GM12891 (cell line): Measurements from ENCODE around the gene NR2E3.

ENCODE experiments used
- DNase-seq: peaks from one replicate; pipeline ENCODE4 v3.0.0; 2011; ENCODE audit warnings: low spot score; ENCODE audit not compliant: insufficient read length
- FAIRE-seq: peaks from 2 replicates; lab custom pipeline; 2011; peaks lifted over from hg19 to GRCh38; lab: Jason Lieb, UNC
- PAX5 ChIP-seq: IDR thresholded peaks from 2 replicates; pipeline ENCODE4 v1.6.1; 2011; ENCODE audit warnings: low read length, moderate library complexity, mild to moderate bottlenecking; ENCODE audit not compliant: insufficient read depth, severe bottlenecking
- POLR2A ChIP-seq: IDR thresholded peaks from 2 replicates; pipeline ENCODE4 v1.6.1; 2011; ENCODE audit warnings: low read depth, low read length, control low read depth
- POLR2AphosphoS5 ChIP-seq: IDR thresholded peaks from 2 replicates; pipeline ENCODE4 v1.6.1; 2011; ENCODE audit warnings: low read depth, low read length, control low read depth
- POU2F2 ChIP-seq: IDR thresholded peaks from 2 replicates; pipeline ENCODE4 v1.6.1; 2011; ENCODE audit warnings: low read depth, mild to moderate bottlenecking, control low read depth, low read length, moderate library complexity
- SPI1 ChIP-seq: IDR thresholded peaks from 2 replicates; pipeline ENCODE4 v1.6.1; 2011; ENCODE audit warnings: low read depth, low read length, control low read depth
- TAF1 ChIP-seq: IDR thresholded peaks from 2 replicates; pipeline ENCODE4 v1.6.1; 2011; ENCODE audit warnings: low read depth, low read length, control low read depth

NR2E3 gene

GRCh38 chr15:71813723-71814470, 3.5 kb downstream of the NR2E3 start:
- DNase-seq (no peak), FAIRE-seq (no peak)
- no peak for TF ChIP-seq TAF1
- TF ChIP-seq SPI1: no peak
- no peak for TF ChIP-seq POLR2AphosphoS5
- no peak for TF ChIP-seq PAX5
- TF ChIP-seq POU2F2: no peak
- TF ChIP-seq POLR2A: no peak

GRCh38 chr15:71815301-71815700, 4.9 kb downstream of the NR2E3 start:
- DNase-seq (no peak), FAIRE-seq (no peak)

DNA sequence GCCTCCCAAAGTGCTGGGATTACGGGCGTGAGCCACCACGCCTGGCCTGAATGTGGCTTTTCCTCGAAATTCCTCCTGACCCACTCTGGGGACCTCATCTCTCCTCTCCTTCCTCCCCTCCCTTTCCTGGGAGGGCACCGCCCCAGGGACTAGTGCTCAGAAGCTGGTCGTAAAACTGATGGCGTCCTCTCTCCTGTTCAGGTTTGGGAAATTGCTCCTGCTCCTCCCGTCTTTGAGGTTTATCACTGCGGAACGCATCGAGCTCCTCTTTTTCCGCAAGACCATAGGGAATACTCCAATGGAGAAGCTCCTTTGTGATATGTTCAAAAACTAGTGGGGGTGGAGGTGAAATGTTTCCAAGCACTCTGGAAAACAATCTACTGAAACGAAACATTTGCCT, 7.0 kb downstream of the NR2E3 start:
- no peak for FAIRE-seq
- DNase-seq: no peak
- TF ChIP-seq TAF1 (no peak), PAX5 (no peak)

More at GRCh38 chr15:71815301-71815700, 4.9 kb downstream of the NR2E3 start:
- TF ChIP-seq SPI1 (no peak), POLR2AphosphoS5 (no peak), TAF1 (no peak), POLR2A (no peak), POU2F2 (no peak)

- DNase-seq (no peak), FAIRE-seq (no peak)
- TF ChIP-seq PAX5 (no peak), TAF1 (no peak), POLR2AphosphoS5 (no peak), POLR2A (no peak), SPI1 (no peak), POU2F2 (no peak)
These were observed 9.8 kb downstream of the NR2E3 start for GRCh38 chr15:71820127-71820526.

DNA sequence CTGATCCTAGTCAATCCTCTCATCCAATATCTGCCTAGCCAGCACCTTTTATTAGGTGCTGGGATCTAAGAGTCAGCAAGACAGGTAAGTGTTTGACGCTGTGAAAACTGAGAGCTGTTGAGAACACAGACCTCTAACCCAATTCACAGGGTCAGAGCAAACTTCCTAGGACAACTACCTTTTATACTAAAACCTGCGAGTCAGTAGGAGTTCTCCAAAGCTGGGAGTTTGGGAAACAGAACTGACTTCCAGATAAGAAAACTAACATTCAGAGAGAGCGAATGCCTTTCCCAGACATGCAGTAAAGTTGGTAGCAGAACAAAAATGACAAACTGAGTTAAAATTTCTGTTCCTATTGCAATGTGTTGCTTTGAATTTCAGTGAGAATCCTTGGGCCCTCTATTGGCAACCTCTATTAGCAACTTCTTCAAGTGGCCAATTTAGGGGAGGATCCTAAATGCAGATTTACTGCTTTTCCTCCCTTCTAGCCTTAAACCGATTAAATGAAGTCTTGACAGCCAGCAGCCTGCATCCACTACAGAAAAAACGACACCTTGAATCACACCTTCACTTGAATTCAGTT, 11.3 kb downstream of the NR2E3 start:
- FAIRE-seq: no peak
- TF ChIP-seq POLR2AphosphoS5 (no peak), SPI1 (no peak), POLR2A (no peak), PAX5 (no peak), TAF1 (no peak), POU2F2 (no peak)

GRCh38 chr15:71822890-71823630, 12.7 kb downstream of the NR2E3 start:
- DNase-seq: no peak
- TF ChIP-seq TAF1 (no peak), PAX5 (no peak), POLR2A (no peak), POLR2AphosphoS5 (no peak), SPI1 (no peak), POU2F2 (no peak)
- no peak for FAIRE-seq

More for the DNA sequence above, 11.3 kb downstream of the NR2E3 start:
- no peak for DNase-seq

DNA sequence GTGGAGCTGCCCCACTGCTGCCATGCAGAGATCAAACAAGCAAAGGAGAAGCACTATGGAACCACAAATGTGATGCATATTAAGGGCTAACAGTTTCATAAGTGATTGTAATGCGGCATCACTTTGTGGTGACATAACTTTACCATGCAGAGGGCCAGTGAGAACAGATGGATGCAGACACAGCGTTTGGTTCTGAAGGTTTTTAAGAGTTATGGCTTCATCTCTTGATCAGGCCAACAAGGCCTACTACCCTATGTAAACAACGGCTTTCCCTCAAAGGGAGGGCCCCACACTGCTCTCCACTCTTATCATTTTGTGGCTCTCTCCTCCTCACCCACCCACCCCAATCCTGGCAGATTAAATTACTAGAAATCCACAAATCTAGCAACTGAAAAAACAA, 13.4 kb downstream of the NR2E3 start:
- DNase-seq: no peak
- no peak for FAIRE-seq
- no peak for TF ChIP-seq POLR2AphosphoS5
- TF ChIP-seq TAF1: no peak
- TF ChIP-seq POLR2A: no peak
- TF ChIP-seq POU2F2: no peak
- TF ChIP-seq PAX5: no peak

GRCh38 chr15:71825021-71825730, 14.8 kb downstream of the NR2E3 start:
- FAIRE-seq: no peak
- no peak for DNase-seq

DNA sequence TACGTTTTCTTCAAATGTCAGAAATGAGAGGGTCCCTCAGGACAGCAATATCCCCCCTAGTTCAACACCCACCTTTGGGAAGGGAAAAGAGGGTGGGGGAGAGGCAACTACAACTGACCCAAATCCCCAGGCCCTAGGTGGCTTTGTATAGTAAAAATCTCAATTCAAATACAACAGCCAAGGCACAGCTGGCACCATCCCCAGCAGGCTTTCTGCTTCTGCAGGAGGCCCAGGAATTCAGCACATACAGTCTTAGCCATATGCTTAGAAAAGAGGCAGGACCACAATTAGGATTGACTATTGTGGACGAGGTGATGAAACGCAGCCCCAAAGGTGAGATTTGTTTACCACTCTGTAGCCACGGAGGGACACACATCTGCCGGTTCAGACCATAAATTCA, 15.8 kb downstream of the NR2E3 start:
- FAIRE-seq (peak; percentile 40), DNase-seq (no peak)
- no peak for TF ChIP-seq PAX5
- no peak for TF ChIP-seq TAF1
- TF ChIP-seq POU2F2: no peak
- TF ChIP-seq POLR2A: no peak
- no peak for TF ChIP-seq POLR2AphosphoS5
- no peak for TF ChIP-seq SPI1

More at GRCh38 chr15:71825021-71825730, 14.8 kb downstream of the NR2E3 start:
- TF ChIP-seq POLR2A (no peak), PAX5 (no peak), SPI1 (no peak), POLR2AphosphoS5 (no peak), POU2F2 (no peak), TAF1 (no peak)
